ACHN (cell line): ENCODE data around the gene MDH2.
"Not testable (repeated sequence)": the region's sequence is repeated elsewhere in the genome, so short reads cannot be mapped to it uniquely, and the experiment has no call there.

Experiments
- DNase-seq: peaks from one replicate; pipeline ENCODE4 v3.0.0-alpha.2; 2015
- in situ Hi-C: cut with HindIII; loops from 2 replicates; pipeline ENCODE4 v1.10.0; 2017; ENCODE audit warnings: low sequenced_read_pairs, low pct_ligation_motif_present, low pct_unique_long_range_greater_than_20kb

The MDH2 gene

GRCh38 chr7:76047811-76048667 lies at the start of gene MDH2, which contains the start of gene STYXL1:
MDH2 (plus strand) TSS chr7:76048106; CDS start chr7:76048161, 55 bp downstream.
STYXL1 (minus strand) TSS chr7:76048000; CDS start chr7:76030523, 17,477 bp downstream.
- DNase-seq = peak; percentile 100
- in situ Hi-C loops = no loop called here

GRCh38 chr7:76000566-76000965 lies 47.3 kb upstream of the MDH2 start:
- DNase-seq = no peak
- in situ Hi-C loops = no loop called here

GRCh38 chr7:76002139-76002538 lies 45.8 kb upstream of the MDH2 start:
- DNase-seq = no peak
- in situ Hi-C loops = no loop called here

- no peak for DNase-seq
- in situ Hi-C loops = no loop called here
These were observed 45.1 kb upstream of the MDH2 start for GRCh38 chr7:76002822-76003221.

GRCh38 chr7:76003351-76003750 lies 44.6 kb upstream of the MDH2 start:
- in situ Hi-C loops = no loop called here
- no peak for DNase-seq

GRCh38 chr7:76005004-76005403 lies 42.9 kb upstream of the MDH2 start:
- in situ Hi-C loops, DNase-seq: not testable (repeated sequence)

- DNase-seq = no peak
- in situ Hi-C loops = no loop called here
These were observed 39.7 kb upstream of the MDH2 start for GRCh38 chr7:76008156-76008687.

GRCh38 chr7:76009672-76010600 lies 38.0 kb upstream of the MDH2 start:
- in situ Hi-C loops = no loop called here

GRCh38 chr7:76011442-76011861 lies 36.5 kb upstream of the MDH2 start:
- no peak for DNase-seq
- in situ Hi-C loops = no loop called here

More at GRCh38 chr7:76009672-76010600, 38.0 kb upstream of the MDH2 start:
- no peak for DNase-seq

- no peak for DNase-seq
- in situ Hi-C loops = no loop called here
These were observed 31.5 kb upstream of the MDH2 start for GRCh38 chr7:76016191-76016947.

- DNase-seq, in situ Hi-C loops: not testable (repeated sequence)
These were observed 29.4 kb upstream of the MDH2 start for GRCh38 chr7:76018520-76018919.

- DNase-seq = peak; percentile 70
- in situ Hi-C loops = no loop called here
These were observed 27.7 kb upstream of the MDH2 start for GRCh38 chr7:76020031-76020714.

- DNase-seq = no peak
- in situ Hi-C loops = no loop called here
These were observed 25.7 kb upstream of the MDH2 start for GRCh38 chr7:76022026-76022780.

GRCh38 chr7:76023002-76023401 lies 24.9 kb upstream of the MDH2 start:
- in situ Hi-C loops = no loop called here
- no peak for DNase-seq

- in situ Hi-C loops, DNase-seq: not testable (repeated sequence)
These were observed 18.2 kb upstream of the MDH2 start for GRCh38 chr7:76029682-76030081.

- in situ Hi-C loops = no loop called here
- no peak for DNase-seq
These were observed 15.9 kb upstream of the MDH2 start for GRCh38 chr7:76031964-76032363.

- in situ Hi-C loops = no loop called here
- no peak for DNase-seq
These were observed 10.6 kb upstream of the MDH2 start for GRCh38 chr7:76037310-76037709.
